GM12878 (cell line): ENCODE data around the gene CHRNA9.

ENCODE experiments used
- CTCF ChIP-seq, 3 experiments: IDR thresholded peaks in 2 of 3; conservative IDR thresholded peaks in 1 of 3; 2 replicates each; pipeline ENCODE4 v1.5.1; 2011; ENCODE audit warnings: low read depth in 3 of 3, low read length in 3 of 3, mild to moderate bottlenecking in 3 of 3, control low read depth in 2 of 3, moderate library complexity in 2 of 3, inconsistent platforms in 1 of 3, mixed read lengths in 1 of 3; ENCODE audit not compliant: control insufficient read depth in 2 of 3, insufficient read depth in 1 of 3; ENCODE audit errors: extremely low read depth in 1 of 3
- EZH2 ChIP-seq: IDR thresholded peaks from 2 replicates; pipeline ENCODE4 v1.6.1; 2012; ENCODE audit warnings: low read depth, mild to moderate bottlenecking, control low read depth, inconsistent platforms, low read length, borderline replicate concordance; ENCODE audit not compliant: control insufficient read depth

GRCh38 chr4:40285692-40286091, 49.4 kb upstream of the CHRNA9 start:
- TF ChIP-seq EZH2, result no peak
- TF ChIP-seq CTCF (IDR thresholded peaks at IDR 0.05 in 2 of 3, conservative IDR thresholded peaks at IDR 0.05 in 1 of 3; ENCODE audit: control insufficient read depth in 2 of 3, extremely low read depth in 1 of 3, insufficient read depth in 1 of 3, low read depth in 3 of 3, low read length in 3 of 3), result no peak
